Measurements from ENCODE around the gene ZNF341.

ZNF341 gene

DNA sequence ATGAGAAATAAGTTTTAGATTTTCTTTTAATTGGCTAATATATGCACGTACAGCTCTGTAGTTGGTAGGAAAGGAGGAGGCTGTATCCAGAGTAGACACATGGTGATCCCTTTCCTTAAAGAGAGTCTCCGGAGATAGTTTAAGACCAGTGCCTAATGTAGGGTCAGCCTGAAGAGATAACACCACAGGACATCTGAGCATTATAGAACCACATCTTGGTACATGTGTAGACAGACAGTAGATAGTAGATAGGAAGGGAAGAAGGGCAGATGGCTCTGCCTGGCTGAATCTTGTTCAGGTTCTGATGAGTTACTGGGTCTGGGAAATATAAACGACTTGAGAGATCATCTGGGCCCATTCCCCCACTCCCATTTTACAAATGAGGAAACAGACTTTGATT is 97.8 kb downstream of the ZNF341 start:
- DNase-seq (ENCODE audit: low read depth, low spot score) = no peak
- no peak overlapping the region for H3K4me3 ChIP-seq (ENCODE audit: low read length)

DNA sequence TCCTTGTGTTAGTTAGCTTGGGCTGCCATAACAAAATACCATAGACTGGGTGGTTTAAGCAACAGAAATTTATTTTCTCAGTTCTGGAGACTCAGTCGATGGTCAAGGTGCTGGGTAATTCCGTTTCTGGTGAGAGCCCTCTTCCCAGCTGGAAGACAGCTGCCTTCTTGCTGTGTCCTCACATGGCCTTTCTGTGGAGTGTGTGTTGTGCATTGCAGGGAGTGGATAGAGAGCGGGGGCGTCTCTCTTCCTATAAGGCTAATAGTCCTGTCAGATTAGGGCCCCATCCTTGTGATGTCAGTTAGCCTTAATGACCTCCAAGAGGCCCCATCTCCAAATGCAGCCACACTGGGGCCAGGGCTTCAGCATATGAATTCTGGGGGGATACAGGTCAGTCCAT is 98.6 kb downstream of the ZNF341 start:
- DNase-seq (ENCODE audit: low read depth, low spot score) = no peak

GRCh38 chr20:33832103-33832804 is 100.5 kb downstream of the ZNF341 start:
- DNase-seq (ENCODE audit: low read depth, low spot score) = no peak
- H3K4me3 ChIP-seq (ENCODE audit: low read length) = no peak overlapping the region

More for the DNA sequence above, 98.6 kb downstream of the ZNF341 start:
- no peak overlapping the region for H3K4me3 ChIP-seq (ENCODE audit: low read length)

DNA sequence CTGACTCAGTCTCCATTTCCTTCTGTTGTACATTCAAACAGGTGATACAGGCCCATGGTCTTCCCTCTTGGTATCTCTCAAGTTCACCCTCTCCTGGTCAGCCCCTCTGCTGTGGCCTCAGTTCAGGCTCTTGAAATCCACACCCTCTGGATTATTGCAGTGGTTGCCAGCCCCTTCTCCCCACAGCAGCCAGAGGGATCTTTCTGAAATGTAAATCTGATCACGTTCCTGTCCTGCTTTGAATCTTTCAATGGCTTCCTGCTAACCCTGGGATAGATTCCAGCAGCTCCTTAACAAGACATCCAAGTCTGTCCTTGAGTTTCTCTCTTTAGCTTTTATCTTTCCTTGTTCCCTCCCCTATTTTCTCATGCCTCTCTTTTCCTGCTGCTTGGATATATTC is 101.5 kb downstream of the ZNF341 start:
- H3K4me3 ChIP-seq (ENCODE audit: low read length) = no peak overlapping the region
- no peak for DNase-seq (ENCODE audit: low read depth, low spot score)

- DNase-seq (ENCODE audit: low read depth, low spot score) = no peak
- H3K4me3 ChIP-seq (ENCODE audit: low read length) = no peak overlapping the region
Measured at GRCh38 chr20:33835615-33836172, 103.9 kb downstream of the ZNF341 start.

DNA sequence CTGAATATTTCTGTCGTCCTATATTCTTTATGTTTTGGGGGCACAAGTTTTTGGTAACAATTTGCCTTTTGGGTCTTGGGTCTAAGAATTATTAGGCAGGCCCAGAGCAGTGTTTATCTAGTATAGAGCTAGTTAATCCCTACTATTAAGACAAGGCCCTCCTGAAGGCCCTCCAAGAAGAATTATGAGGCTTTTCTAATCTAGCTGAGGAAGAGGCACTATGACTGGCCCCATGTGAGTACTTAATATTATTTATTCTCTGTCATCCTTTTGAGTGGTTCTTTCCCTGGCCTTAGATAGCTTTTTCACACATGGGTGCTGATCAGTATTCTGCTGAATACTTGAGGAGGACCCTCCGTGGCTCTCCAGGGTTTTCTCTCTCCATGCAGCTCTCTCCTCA is 104.5 kb downstream of the ZNF341 start:
- H3K4me3 ChIP-seq (ENCODE audit: low read length) = no peak overlapping the region
- DNase-seq (ENCODE audit: low read depth, low spot score) = no peak

- DNase-seq (ENCODE audit: low read depth, low spot score) = no peak
- H3K4me3 ChIP-seq (ENCODE audit: low read length) = no peak overlapping the region
Measured at GRCh38 chr20:33837096-33837830, 105.5 kb downstream of the ZNF341 start.

DNA sequence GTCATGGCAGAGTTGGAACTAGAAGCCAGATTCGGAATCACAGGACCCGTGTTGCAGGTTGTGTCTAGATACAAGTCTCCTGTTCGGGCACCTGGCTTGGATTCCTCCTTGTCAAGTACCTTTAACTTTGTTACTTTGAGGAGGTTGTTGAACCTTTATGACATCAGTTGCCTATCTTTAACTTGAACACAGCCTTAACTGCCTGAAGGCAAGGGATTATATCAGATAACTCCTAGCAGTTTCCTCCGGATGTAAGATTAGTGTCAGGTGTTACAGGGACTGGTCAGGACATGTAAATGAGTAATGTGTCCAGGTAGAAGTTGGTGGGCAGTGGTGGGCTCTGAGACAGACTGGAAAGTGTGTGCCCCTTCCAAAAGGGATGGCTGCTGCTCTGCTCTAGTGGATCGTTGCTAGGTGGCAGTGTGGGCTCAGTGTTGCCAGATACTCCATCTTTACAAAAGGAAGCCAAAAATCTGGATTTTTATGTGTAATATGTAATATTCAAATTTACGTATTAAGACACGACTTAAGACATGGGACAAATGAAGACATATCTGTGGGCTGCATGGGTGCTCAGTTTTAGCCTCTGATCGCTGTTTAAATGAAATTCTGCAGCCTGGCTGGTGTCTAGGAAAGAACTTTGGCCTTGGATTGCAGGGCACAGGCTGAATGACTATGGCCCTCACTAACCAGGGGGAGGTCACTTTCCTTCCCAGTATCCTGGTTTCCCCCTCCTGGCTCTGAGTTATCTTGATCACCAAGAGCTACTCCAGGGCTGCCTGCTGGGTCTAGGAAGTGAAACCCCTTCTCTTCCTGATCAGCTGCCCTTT is 106.5 kb downstream of the ZNF341 start:
- DNase-seq (ENCODE audit: low read depth, low spot score) = no peak
- no peak overlapping the region for H3K4me3 ChIP-seq (ENCODE audit: low read length)

- DNase-seq (ENCODE audit: low read depth, low spot score) = peak; percentile 90
- no peak overlapping the region for H3K4me3 ChIP-seq (ENCODE audit: low read length)
Measured at GRCh38 chr20:33839591-33839990, 107.8 kb downstream of the ZNF341 start.

- DNase-seq (ENCODE audit: low read depth, low spot score) = no peak
- no peak overlapping the region for H3K4me3 ChIP-seq (ENCODE audit: low read length)
Measured at GRCh38 chr20:33840160-33840559, 108.4 kb downstream of the ZNF341 start.

DNA sequence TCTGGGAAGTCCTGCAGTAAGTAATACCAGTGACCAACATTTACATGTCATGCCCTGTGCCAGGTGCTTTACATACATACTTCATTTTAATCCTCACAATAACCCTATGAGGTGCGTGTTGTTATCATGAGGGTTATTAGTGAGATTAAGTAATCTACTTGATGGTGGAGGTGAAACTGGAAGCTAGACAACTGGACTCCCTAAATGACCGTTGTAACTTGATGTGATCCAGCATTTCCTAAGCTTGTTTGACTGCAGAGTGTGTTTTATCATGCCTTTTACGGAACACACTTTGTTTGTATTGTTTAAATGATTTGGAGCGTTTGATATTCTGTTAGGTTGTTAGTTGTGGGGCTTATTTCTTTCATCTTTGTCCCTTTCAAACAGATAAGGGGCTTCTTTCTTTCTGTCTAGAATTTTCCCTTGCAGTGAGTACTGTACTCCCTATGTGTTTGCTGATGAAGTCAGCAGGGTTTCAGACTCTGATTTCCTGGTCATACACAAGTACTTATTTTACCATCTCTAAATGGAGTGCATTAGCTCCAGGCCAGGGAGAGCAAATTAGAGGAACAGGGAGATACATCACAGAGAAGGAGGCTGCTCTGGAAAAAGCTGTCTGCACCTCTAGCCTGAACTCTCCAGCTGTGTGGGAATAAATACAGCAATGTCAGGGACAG is 109.1 kb downstream of the ZNF341 start:
- H3K4me3 ChIP-seq (ENCODE audit: low read length) = no peak overlapping the region
- DNase-seq (ENCODE audit: low read depth, low spot score) = no peak

- no peak overlapping the region for H3K4me3 ChIP-seq (ENCODE audit: low read length)
- no peak for DNase-seq (ENCODE audit: low read depth, low spot score)
Measured at GRCh38 chr20:33841436-33841799, 109.6 kb downstream of the ZNF341 start.

Data from Jurkat, Clone E6-1 (cell line).